ENCODE data around the gene GUCA2B.

Gene GUCA2B

DNA sequence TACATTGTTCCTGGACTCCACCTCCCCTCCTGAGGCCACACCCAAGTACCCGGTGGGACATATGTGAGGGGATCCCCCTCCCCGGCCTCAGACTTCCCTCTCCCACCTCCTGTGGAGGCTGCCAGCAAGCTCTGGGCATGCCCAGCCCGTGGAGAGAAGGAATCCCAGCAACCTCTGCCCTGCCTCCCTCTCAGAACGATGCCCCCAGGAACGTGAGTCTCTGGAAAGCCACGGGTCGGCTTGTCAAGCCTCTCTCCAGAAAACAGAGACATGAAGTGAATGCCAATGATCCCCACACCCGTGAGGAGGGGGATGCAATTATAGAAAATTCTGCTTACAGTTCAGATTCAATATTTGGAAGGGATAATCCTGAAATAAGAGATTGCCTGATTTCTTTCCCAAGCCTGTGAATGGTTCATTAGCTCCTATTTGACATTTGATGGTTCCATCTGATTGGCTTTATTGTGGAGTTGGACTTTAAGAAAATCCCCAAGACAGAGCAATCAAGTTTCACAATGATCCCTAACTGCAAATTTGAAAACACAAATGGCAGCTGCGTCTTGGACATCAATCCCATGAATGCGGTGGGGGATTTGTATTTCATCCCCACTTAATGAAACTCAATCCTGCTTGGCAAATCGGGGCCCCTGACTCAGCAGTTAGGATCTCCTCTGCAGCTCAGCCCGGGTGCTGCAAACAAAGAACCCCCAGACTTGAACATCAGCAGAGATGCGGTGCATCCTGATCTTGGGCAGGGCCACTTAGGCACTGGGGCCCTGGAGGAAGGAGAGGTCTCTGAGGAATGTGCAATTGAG lies 9.1 kb upstream of the GUCA2B start:
- no peak for DNase-seq

DNA sequence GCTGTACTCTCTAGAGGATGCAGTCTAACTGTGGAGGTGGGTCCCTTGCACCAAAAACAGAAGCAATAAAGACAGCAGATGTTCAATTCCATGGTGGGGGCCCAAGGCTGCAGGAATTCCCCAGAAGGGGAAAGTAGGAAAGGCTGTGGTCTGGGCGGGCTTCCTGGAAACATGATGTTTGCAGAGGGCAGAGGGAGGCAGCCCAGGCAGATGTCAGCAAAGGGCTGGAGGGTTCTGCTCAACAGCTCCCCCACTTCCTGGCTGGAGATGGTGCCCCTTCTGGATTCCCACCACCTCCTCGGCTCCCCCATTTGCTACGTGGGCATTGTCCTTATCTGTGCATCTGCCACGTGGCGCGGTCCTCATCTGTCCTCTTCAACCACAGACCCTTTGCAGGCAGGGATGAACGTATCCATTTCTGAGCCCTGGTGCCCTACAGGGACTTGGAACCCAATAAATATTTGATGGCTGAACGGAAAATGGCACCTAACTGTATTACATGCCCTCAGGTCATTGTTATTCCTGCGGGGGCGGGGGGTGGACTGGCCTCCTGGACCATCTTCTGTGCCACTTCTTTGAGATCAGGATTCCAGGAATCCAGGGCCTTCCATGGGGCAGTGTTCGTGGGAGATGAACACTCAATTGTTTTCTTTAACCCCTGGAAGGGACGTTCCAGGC lies 8.4 kb upstream of the GUCA2B start:
- no peak for DNase-seq

DNA sequence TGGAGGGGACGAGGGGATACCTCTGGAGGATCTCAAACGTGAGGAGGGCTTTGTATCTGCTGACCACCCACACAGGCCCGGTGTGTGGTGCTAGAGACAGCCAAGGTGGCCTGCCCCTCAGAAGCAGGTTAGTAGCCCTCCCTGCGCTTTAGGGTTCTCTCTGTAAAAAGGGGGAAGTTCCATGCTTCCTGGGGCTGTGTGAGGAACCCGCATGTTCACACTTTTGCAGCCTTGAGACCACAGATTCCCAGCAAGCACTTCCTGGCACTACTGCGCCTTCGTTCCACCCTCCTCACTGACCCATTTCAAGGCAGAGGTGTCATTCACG lies 7.9 kb upstream of the GUCA2B start:
- DNase-seq, result no peak

DNA sequence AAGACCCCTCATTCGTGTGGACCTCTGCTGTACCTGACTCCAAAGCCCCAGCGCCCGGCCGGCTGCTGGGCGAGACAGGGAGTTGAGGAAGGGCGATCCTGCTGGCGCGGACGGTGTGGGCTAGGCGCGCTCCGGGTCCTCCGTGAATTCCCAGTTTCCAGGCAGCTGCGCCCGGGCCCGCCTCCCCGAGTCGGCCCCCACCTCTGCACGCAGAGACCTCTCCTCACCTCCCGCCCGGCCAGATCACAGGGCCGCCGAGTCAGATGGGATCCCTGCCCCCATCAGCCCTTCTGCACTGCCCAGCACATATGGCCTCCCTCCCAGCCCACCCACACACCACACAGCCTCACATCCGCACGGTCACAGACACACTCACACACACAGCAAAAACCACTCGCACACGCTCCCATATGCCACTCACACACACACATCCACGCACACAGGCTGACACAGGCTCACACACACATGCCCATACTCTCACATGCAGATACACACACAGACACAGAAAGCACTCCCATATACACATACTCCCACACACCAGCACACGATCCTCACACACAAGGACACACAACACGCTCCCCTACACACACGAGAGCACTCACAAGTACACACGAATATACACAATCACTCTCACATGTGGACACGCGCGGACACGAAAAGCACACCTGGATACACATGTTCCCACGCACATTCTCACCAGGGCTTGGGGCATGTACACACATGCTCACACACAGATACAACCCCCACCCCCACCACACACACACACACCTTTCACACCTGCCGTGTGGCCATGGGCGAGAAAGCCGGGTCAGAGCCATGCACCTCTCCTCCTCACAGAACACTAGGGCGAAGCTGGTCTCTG lies 7.2 kb upstream of the GUCA2B start:
- DNase-seq, result no peak

DNA sequence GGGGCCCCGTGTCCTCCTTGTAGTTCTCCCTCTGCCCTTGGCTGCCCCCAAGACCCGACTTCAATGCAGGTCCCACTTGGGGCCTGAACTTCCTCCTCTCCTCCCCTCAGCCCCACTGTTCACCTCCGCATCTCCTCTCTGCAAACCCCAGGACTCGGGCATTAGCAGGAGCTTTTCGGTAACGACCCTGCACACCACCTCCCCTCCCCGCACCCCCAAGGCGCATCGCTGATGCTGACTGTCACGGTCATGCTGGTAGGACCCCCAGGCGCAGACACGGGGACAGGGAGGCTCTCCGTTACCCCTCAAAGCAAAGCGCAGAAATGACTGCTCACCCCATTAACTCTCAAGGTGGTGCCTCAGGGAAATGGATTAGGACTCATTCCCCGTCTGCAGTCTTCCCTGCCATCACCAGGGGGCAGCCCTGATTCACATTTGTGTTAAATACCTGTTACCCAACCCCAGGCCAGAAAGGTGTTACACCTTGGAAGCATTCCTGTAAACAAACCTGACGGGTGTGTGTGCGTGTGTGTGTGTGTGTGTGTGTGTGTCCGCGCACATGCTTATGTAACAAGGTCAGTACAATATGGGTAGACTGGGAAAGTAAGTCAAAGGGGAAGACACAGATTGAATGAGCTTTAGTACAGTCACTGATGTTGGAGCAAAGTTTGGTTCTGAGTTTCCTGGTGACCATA lies 6.4 kb upstream of the GUCA2B start:
- peak; percentile 70 for DNase-seq

DNA sequence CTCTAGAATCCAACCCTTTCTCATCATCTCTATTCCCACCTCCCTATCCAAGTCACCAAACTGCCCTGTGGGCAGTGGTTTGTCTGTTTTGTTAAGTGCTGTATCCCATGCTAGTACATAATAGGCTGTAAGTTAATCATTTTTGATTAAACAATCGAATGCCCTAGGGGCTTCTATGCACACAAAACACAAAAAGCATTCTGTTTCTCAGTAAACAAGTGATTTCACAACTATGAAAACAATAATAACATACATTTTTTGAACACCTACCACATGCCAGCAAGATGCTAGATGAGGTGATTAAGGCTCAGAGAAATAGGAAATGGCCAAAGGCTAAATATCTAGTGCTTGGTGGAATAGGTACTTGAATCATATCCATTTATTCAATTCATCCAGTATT lies 5.0 kb upstream of the GUCA2B start:
- DNase-seq, result no peak

- DNase-seq, result no peak
These were observed 2.6 kb upstream of the GUCA2B start for GRCh38 chr1:42150651-42151050.

DNA sequence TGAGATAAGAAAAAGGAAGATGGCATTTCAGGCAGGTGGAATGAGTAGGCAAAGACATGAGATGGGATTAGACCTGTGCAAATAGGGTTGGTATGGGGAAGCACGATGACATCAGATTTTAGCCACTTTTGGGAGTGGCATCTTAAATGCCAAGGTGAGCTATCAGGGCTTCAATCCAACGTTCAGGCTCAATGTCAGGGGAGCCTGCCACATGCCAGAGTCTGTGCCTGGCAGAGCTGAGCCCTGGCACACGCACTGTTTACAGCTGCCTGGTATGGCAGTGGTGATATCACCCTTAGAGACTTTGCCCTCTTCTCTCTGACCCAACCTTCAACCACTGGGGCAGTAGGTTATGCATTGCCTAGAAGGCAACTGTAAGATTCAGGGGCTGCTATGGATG lies 1.1 kb upstream of the GUCA2B start:
- no peak for DNase-seq

GRCh38 chr1:42153624-42154023 lies 414 bp downstream of the GUCA2B start:
- DNase-seq, result no peak

DNA sequence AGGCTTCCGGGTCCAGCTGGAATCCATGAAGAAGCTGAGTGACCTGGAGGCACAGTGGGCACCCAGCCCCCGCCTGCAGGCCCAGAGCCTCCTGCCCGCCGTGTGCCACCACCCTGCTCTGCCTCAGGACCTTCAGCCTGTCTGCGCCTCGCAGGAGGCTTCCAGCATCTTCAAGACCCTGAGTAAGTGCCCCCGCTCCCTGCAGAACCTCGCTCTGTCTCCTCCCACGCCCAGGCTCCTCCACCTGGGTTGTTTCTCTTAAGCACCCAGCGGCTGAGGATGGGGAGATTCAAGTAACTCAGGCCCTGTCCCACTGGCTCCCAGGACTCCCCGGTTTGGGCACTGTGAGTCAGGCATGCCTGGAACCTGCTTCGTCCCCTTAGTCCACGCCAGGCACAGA lies 1.5 kb downstream of the GUCA2B start:
- DNase-seq, result no peak

GRCh38 chr1:42155362-42155761 lies 2.2 kb downstream of the GUCA2B start:
- DNase-seq, result no peak

GRCh38 chr1:42157667-42158066 lies 4.5 kb downstream of the GUCA2B start:
- DNase-seq, result no peak

GRCh38 chr1:42158189-42158588 lies 5.0 kb downstream of the GUCA2B start:
- no peak for DNase-seq

DNA sequence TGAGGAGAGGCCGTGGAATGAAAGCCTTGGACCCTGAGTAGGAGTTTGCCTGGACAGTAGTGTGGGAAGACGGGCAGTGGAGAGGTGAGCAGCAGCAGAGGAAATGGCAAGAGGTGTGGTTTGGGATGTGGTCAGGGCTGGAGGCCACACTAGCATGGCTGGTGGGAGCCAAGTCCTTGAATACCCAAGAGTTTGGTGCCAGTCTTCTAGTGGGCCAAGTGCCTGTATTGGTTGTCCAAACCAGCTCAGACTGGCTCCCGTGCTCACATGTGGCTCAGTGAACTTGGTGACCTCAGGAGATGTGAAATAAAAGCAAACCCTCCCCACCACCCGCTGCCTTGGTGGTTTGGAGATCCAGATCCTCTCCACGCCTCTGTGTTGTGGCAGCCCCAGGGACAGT lies 9.0 kb downstream of the GUCA2B start:
- no peak for DNase-seq

DNA sequence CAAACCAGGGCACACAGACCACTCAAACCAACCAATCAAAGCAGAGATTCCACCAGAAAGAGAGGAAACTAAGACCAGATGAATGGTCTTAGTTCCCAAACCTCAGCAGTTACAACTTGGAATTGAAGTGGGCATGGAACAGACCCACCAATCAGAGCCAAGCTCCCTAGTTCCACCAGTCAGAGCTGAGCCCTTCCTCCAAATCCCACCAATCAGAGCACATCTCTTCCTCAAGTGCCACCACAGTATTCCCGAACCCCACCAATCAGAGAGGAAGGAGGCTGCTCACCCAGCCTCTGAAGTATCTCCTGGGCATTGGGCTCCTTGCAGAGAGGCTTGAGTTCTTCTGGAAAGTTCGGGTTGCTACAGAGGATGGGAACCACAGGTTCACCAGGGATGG lies 9.9 kb downstream of the GUCA2B start:
- DNase-seq, result no peak

- DNase-seq, result no peak
These were observed 10.6 kb downstream of the GUCA2B start for GRCh38 chr1:42163536-42164503.

- no peak for DNase-seq
These were observed 11.6 kb downstream of the GUCA2B start, which contains the start of gene GUCA2A for GRCh38 chr1:42164551-42165420. TSS of gene GUCA2A (minus strand) at chr1:42164745. CDS start at chr1:42164712, 33 bp downstream.

GRCh38 chr1:42165511-42166210 lies 12.5 kb downstream of the GUCA2B start:
- no peak for DNase-seq

- DNase-seq, result no peak
These were observed 14.6 kb downstream of the GUCA2B start for GRCh38 chr1:42167611-42168390.

DNA sequence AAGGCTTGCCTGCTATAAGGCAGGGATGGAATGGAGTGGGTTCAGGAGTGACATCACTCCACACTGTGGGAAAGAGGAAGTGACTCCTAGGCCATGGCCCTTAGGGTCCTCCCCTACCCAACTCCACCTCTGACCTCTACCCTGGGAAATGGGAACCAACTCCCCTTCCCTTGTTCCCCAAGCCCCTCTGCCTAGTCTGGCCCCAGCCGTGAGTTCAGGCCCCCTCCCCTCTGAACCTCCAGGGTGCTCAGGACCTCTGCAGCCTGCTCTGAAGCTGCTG lies 15.1 kb downstream of the GUCA2B start:
- no peak for DNase-seq

All from activated CD8-positive, alpha-beta memory T cell treated with anti-CD3 and anti-CD28 coated beads, Interleukin-2, amount 50 U/mL, for 4 hours (primary cell).